ENCODE measurements around the gene ZFYVE27.

GRCh38 chr10:97785231-97785630 lies 48.3 kb downstream of the ZFYVE27 start:
- no peak for TF ChIP-seq POLR2AphosphoS5 (IDR thresholded peaks at IDR 0.05; ENCODE audit: insufficient read depth, low read depth, low read length)
- no peak for TF ChIP-seq POLR2A (IDR thresholded peaks at IDR 0.05; ENCODE audit: low read depth, low read length)
- TF ChIP-seq CTCF (IDR thresholded peaks at IDR 0.05; ENCODE audit: extremely low read depth in 1 of 2, insufficient read depth in 1 of 2, low read depth in 1 of 2, low read length in 2 of 2): no peak
